Lower leg skin (tissue), 3 donors: ENCODE results near the gene TREM2.

Source experiments
- CTCF ChIP-seq, 3 donors: fragments of 450-650 bp; IDR thresholded peaks; one replicate each; pipeline ENCODE4 v1.5.1; 2016; ENCODE audit warnings: antibody characterized with exemption in 3 of 3, mild to moderate bottlenecking in 3 of 3, moderate library complexity in 2 of 3
- POLR2A ChIP-seq, 2 donors: fragments of 450-650 bp; IDR thresholded peaks; one replicate each; pipeline ENCODE4 v1.6.1; 2016 to 2017; ENCODE audit warnings: antibody characterized with exemption in 2 of 2, mild to moderate bottlenecking in 1 of 2, moderate library complexity in 1 of 2

GRCh38 chr6:41193884-41194283 lies 31.0 kb upstream of the TREM2 start:
- TF ChIP-seq POLR2A (IDR thresholded peaks at IDR 0.05) = no peak
- no peak for TF ChIP-seq CTCF (IDR thresholded peaks at IDR 0.05)
